Measurements from ENCODE around the gene MRPL14. TPM values are rescaled to one million over a fixed set of nuclear protein-coding genes. Genes with fewer than 3 reads are reported as not detected.

Gene MRPL14
- total and polyA plus RNA-seq, 9 of the 15 experiments (the other 6 are each of a cell fraction or from before 2014, with no cell fraction given) = 126 to 424 (median 165) TPM

GRCh38 chr6:44064089-44064947, 62.9 kb downstream of the MRPL14 start (continued):
- TF ChIP-seq ZNF76 (CRISPR knock-in tag; IDR thresholded peaks at IDR 0.05; ENCODE audit: borderline replicate concordance) (0 out of 2 replicates have a peak, but pooled peaks have one; percentile 61), ZNF583 (CRISPR knock-in tag; IDR thresholded peaks at IDR 0.05) (peak; percentile 76; the same call in 1 of the 2 replicates), HIVEP1 (CRISPR knock-in tag; IDR thresholded peaks at IDR 0.05) (peak; percentile 80), ZBED1 (IDR thresholded peaks at IDR 0.05) (no peak), KDM5B (IDR thresholded peaks at IDR 0.05; ENCODE audit: insufficient replicate concordance, low read depth, low read length) (no peak), FOXM1 (IDR thresholded peaks at IDR 0.05; ENCODE audit: low read depth) (peak; percentile 14; the same call in 1 of the 2 replicates), FOXM1 (CRISPR knock-in tag; IDR thresholded peaks at IDR 0.05; ENCODE audit: low read depth) (no peak), NCOA6 (IDR thresholded peaks at IDR 0.05) (no peak), E2F1 (CRISPR knock-in tag; IDR thresholded peaks at IDR 0.05) (0 out of 2 replicates have a peak, but pooled peaks have one; percentile 33), PYGO2 (tag; IDR thresholded peaks at IDR 0.05) (no peak), MGA (IDR thresholded peaks at IDR 0.05) (peak; percentile 41; the same call in 1 of the 2 replicates), ELK1 (CRISPR knock-in tag; IDR thresholded peaks at IDR 0.05) (no peak), ZZZ3 (IDR thresholded peaks at IDR 0.05) (no peak), SRSF1 (IDR thresholded peaks at IDR 0.05; ENCODE audit: low read depth, low read length) (no peak)

All from K562 (cell line).